Endothelial cell of umbilical vein (primary cell): ENCODE measurements around the gene OXSR1. TPM values are rescaled to one million over a fixed set of nuclear protein-coding genes. Genes with fewer than 3 reads are reported as not detected.

Experiments
- BruUV-seq: library from RNA; stranded (reverse); fragments of 400-500 nt; replicated peaks from 2 replicates; lab custom pipeline; 2021; lab: Mats Ljungman, UMichigan
- CTCF ChIA-PET: fragments of 300-600, 350-600 bp; sonication (Branson Sonifier 250); formaldehyde crosslinking; loops from one replicate; lab custom pipeline; 2021; ENCODE audit warnings: antibody characterized with exemption, inconsistent platforms; lab: Charles Lee
- POLR2A ChIA-PET: fragments of 300-600, 350-600 bp; sonication (Branson Sonifier 250); formaldehyde crosslinking; loops from one replicate; lab custom pipeline; 2021; ENCODE audit warnings: antibody characterized with exemption, inconsistent platforms; lab: Charles Lee
- DNase-seq: peaks from one replicate; pipeline ENCODE4 v3.0.0-alpha.2; 2011; ENCODE audit warnings: low read depth, low spot score
- FAIRE-seq: peaks from 2 replicates; lab custom pipeline; 2011; peaks lifted over from hg19 to GRCh38; lab: Jason Lieb, UNC
- H2AFZ ChIP-seq: 2 replicates; pipeline ENCODE4 v1.6.0; 2012; ENCODE audit warnings: low read depth, low read length, control low read depth, inconsistent platforms
- H3K27ac ChIP-seq: 2 replicates; pipeline ENCODE4 v1.5.1; 2011; ENCODE audit warnings: low read depth, mild to moderate bottlenecking, control low read depth, low read length, moderate library complexity; ENCODE audit not compliant: insufficient read depth
- H3K27me3 ChIP-seq, 2 experiments: 2 replicates each; pipeline versions ENCODE4 v1.6.0 to v1.6.1; 2011; ENCODE audit warnings: low read length in 2 of 2, mixed read lengths in 1 of 2; ENCODE audit not compliant: control insufficient read depth in 2 of 2, insufficient read depth in 2 of 2
- H3K36me3 ChIP-seq, 2 experiments: 2 replicates in 1 of 2; 3 replicates in 1 of 2; pipeline ENCODE4 v1.5.1; 2011; ENCODE audit warnings: low read length in 2 of 2, mild to moderate bottlenecking in 1 of 2, moderate library complexity in 1 of 2; ENCODE audit not compliant: control insufficient read depth in 2 of 2, insufficient read depth in 2 of 2; ENCODE audit errors: extremely low read depth in 1 of 2
- H3K4me1 ChIP-seq: 3 replicates; pipeline ENCODE4 v1.5.1; 2011; ENCODE audit warnings: mild to moderate bottlenecking, low read length; ENCODE audit not compliant: control insufficient read depth, insufficient read depth; ENCODE audit errors: extremely low read depth
- H3K4me2 ChIP-seq: 2 replicates; pipeline ENCODE4 v1.6.1; 2011; ENCODE audit warnings: low read length, control low read depth, mixed read lengths; ENCODE audit not compliant: insufficient read depth
- H3K4me3 ChIP-seq, 3 experiments: fragments of 200-600 bp in 1 of 3; sonication (generic), shearing (Covaris generic) in 1 of 3; replicated peaks in 1 of 3; 2 replicates each; pipeline ENCODE4 v1.5.1; 2011 to 2016; ENCODE audit warnings: control low read depth in 3 of 3, low read length in 3 of 3, mild to moderate bottlenecking in 2 of 3, inconsistent platforms in 1 of 3, low read depth in 1 of 3, moderate library complexity in 1 of 3; ENCODE audit not compliant: insufficient read depth in 1 of 3
- H3K79me2 ChIP-seq: 2 replicates; pipeline ENCODE4 v1.6.0; 2012; ENCODE audit warnings: low read length, inconsistent platforms; ENCODE audit not compliant: control insufficient read depth, insufficient read depth
- H3K9ac ChIP-seq: replicated peaks from 2 replicates; pipeline ENCODE3; 2011; ENCODE audit warnings: low read length, control low read depth; ENCODE audit not compliant: insufficient read depth; ENCODE audit errors: extremely low read depth
- H3K9me1 ChIP-seq: replicated peaks from 3 replicates; pipeline ENCODE4 v1.6.0; 2011; ENCODE audit warnings: mild to moderate bottlenecking, low read length; ENCODE audit not compliant: control insufficient read depth, insufficient read depth; ENCODE audit errors: extremely low read depth
- H3K9me3 ChIP-seq: replicated peaks from 2 replicates; pipeline ENCODE4 v1.5.1; 2012; ENCODE audit warnings: low read length, inconsistent platforms; ENCODE audit not compliant: control insufficient read depth, insufficient read depth
- H4K20me1 ChIP-seq: replicated peaks from 2 replicates; pipeline ENCODE3; 2011; ENCODE audit warnings: mild to moderate bottlenecking, low read length; ENCODE audit not compliant: control insufficient read depth, insufficient read depth; ENCODE audit errors: extremely low read depth
- EZH2 ChIP-seq: IDR thresholded peaks from 2 replicates; pipeline ENCODE4 v1.6.1; 2012; ENCODE audit warnings: borderline replicate concordance, low read depth, mild to moderate bottlenecking, moderate library complexity, low read length, inconsistent platforms; ENCODE audit not compliant: severe bottlenecking
- FOS ChIP-seq: IDR thresholded peaks from 2 replicates; pipeline ENCODE4 v1.6.1; 2011; ENCODE audit warnings: mild to moderate bottlenecking, low read length, moderate library complexity, borderline replicate concordance; ENCODE audit not compliant: insufficient read depth
- GATA2 ChIP-seq: IDR thresholded peaks from 2 replicates; pipeline ENCODE4 v1.7.0; 2011; ENCODE audit warnings: low read depth, mild to moderate bottlenecking, moderate library complexity, mixed read lengths, low read length; ENCODE audit not compliant: insufficient read length, insufficient read depth
- JUN ChIP-seq: IDR thresholded peaks from 2 replicates; pipeline ENCODE4 v1.6.1; 2011; ENCODE audit warnings: borderline replicate concordance, low read depth; ENCODE audit not compliant: insufficient read length, insufficient read depth
- MYC ChIP-seq: IDR thresholded peaks from one replicate; pipeline ENCODE4 v1.6.1; 2011; ENCODE audit warnings: mild to moderate bottlenecking, low read depth, low read length
- POLR2A ChIP-seq: IDR thresholded peaks from 2 replicates; pipeline ENCODE4 v1.6.1; 2012; ENCODE audit warnings: low read depth, mild to moderate bottlenecking, control low read depth, low read length
- POLR2AphosphoS5 ChIP-seq: IDR thresholded peaks from 2 replicates; pipeline ENCODE4 v1.6.1; 2012; ENCODE audit warnings: low read depth, mild to moderate bottlenecking, control low read depth, low read length, moderate library complexity; ENCODE audit not compliant: insufficient read depth
- dilution Hi-C: fragments of 300-500 bp; cut with MboI; formaldehyde crosslinking; loops from one replicate; pipeline ENCODE4 v1.15.0; 2019; ENCODE audit warnings: low sequenced_read_pairs; ENCODE audit not compliant: extremely low pct_ligation_motif_present
- intact Hi-C: fragments of 100-400 bp; cut with micrococcal nuclease; formaldehyde crosslinking; loops from one replicate; pipeline ENCODE4 v1.10.0; 2022
- polyA plus RNA-seq, 4 experiments: library from polyadenylated mRNA; depleted of rRNA in 3 of 4; stranded (reverse) in 3 of 4; unstranded in 1 of 4; fragments of >200 nt; gene quantifications; 2 replicates each; pipeline versions ENCODE4 v1.2.1 to v1.2.3, GENCODE V29; 2011 to 2012; ENCODE audit warnings: missing spikeins in 1 of 4
- total RNA-seq: library from RNA; stranded (reverse); gene quantifications from 2 replicates; pipeline ENCODE4 v1.2.3, GENCODE V29; 2021
- TF ChIP-seq, protein P1 (sequence below): IDR thresholded peaks from 2 replicates; pipeline ENCODE4 v1.6.1; 2011; ENCODE audit not compliant: insufficient read depth, insufficient read length
- TF ChIP-seq, protein P2 (sequence below), 2 donors: IDR thresholded peaks; 1 replicate in 1 of 2; 2 replicates in 1 of 2; pipeline ENCODE4 v1.5.1; 2011; ENCODE audit warnings: low read length in 2 of 2, mild to moderate bottlenecking in 2 of 2, moderate library complexity in 2 of 2, control low read depth in 1 of 2, inconsistent platforms in 1 of 2, low read depth in 1 of 2; ENCODE audit not compliant: insufficient read depth in 1 of 2; ENCODE audit errors: extremely low read depth in 1 of 2

Gene OXSR1
- total and polyA plus RNA-seq, 2 donors (not counting 3 experiments of a cell fraction or from before 2014, with no cell fraction given) = 15.1 to 32.9 TPM

DNA sequence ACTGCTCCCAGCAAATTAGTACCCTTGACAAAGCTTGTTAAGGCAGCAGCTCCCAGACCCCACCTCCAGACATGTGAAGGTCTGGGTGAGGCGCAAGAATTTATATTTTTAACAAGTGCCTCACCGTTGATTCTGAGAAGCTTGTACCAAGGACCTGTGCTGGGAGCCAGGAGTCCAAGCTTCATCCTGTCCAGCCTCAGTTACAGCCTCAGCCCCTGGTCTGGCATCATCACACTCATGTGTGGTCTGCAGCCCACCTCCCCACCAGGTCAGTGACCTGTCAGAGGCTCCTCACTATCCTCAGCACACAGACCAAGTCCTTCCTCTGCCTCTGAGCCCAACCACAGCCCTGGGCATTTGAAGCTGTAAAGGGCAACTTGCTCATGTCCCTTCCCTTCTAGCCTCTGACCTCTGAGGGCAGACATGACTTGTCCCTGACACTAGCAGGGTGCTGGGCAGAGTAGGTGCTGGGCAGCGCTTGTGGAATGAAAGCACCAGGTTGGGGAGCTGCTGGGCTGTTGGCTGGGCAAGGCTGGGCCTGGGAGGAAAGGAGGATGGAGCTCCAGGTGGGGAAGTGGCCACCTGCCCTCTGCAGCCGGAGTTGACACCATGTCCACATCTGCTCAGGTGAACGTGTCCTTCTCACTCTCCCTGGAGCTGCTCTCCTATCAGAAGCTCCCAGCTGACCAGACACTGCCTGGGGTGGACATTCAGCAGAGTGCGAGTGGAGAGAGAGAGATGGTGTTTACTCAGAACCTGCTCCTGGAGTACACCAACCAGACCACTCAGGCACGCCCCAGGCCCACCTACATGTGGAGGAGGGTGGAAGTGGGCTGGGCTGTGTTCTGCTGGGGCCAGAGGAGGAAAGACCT lies 45.3 kb upstream of the OXSR1 start:
- dilution Hi-C loops = no loop called here
- H3K9me3 ChIP-seq = no peaks in the 10 kb centered on the region
- H3K4me1 ChIP-seq = no peaks in the 10 kb centered on the region
- no peaks in the 10 kb centered on the region for H3K79me2 ChIP-seq
- H3K9ac ChIP-seq = no peak overlapping the region
- H3K4me2 ChIP-seq = no peak overlapping the region
- no TSS peak for BruUV-seq
- no peak for FAIRE-seq
- ChIA-PET CTCF (interaction anchor here (1.2 to 3.2 kb wide), 7 partner anchors 13 to 402 kb away, joined by 3 to 10 read pairs (median 5); partner anchors contain the start of genes ACAA1 and XYLB), POLR2A (no interaction called here)
- H4K20me1 ChIP-seq = no peaks in the 10 kb centered on the region
- H3K27me3 ChIP-seq = no peaks in the 10 kb centered on the region
- DNase-seq = no peak
- no peak overlapping the region for H2AFZ ChIP-seq
- H3K36me3 ChIP-seq = peaks cover 5 to 12% of the 10 kb centered on the region in 2 experiments
- no peak overlapping the region for H3K4me3 ChIP-seq
- TF ChIP-seq, protein P1, sequence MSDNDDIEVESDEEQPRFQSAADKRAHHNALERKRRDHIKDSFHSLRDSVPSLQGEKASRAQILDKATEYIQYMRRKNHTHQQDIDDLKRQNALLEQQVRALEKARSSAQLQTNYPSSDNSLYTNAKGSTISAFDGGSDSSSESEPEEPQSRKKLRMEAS = no peak
- no peak for TF ChIP-seq POLR2A
- TF ChIP-seq EZH2 = no peak
- no peak for TF ChIP-seq GATA2
- TF ChIP-seq MYC = no peak
- no peak for TF ChIP-seq JUN
- TF ChIP-seq, protein P2, sequence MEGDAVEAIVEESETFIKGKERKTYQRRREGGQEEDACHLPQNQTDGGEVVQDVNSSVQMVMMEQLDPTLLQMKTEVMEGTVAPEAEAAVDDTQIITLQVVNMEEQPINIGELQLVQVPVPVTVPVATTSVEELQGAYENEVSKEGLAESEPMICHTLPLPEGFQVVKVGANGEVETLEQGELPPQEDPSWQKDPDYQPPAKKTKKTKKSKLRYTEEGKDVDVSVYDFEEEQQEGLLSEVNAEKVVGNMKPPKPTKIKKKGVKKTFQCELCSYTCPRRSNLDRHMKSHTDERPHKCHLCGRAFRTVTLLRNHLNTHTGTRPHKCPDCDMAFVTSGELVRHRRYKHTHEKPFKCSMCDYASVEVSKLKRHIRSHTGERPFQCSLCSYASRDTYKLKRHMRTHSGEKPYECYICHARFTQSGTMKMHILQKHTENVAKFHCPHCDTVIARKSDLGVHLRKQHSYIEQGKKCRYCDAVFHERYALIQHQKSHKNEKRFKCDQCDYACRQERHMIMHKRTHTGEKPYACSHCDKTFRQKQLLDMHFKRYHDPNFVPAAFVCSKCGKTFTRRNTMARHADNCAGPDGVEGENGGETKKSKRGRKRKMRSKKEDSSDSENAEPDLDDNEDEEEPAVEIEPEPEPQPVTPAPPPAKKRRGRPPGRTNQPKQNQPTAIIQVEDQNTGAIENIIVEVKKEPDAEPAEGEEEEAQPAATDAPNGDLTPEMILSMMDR (IDR thresholded peaks at IDR 0.05; ENCODE audit: extremely low read depth in 1 of 2, insufficient read depth in 1 of 2, low read depth in 1 of 2, low read length in 2 of 2) = no peak
- no peak for TF ChIP-seq POLR2AphosphoS5
- TF ChIP-seq FOS = no peak
- H3K9me1 ChIP-seq = no peaks in the 10 kb centered on the region
- intact Hi-C loops = loop anchor here (5.0 kb wide), 1 partner anchor 177 kb away; no protein-coding TSS in a partner anchor
- no peak overlapping the region for H3K27ac ChIP-seq
